Neuronal stem cell (in vitro differentiated cells): ENCODE measurements around the gene PRPF6.

Source experiments
- DNase-seq: peaks from one replicate; pipeline ENCODE4 v3.0.0-alpha.2; 2013; ENCODE audit warnings: low spot score
- H2AFZ ChIP-seq: one replicate; pipeline ENCODE4 v1.6.1; 2013; ENCODE audit warnings: mild to moderate bottlenecking, low read length, inconsistent platforms
- H2AK5ac ChIP-seq: 2 replicates; pipeline ENCODE4 v1.6.1; 2013; ENCODE audit warnings: low read depth, mild to moderate bottlenecking, inconsistent platforms, low read length, moderate library complexity, mixed read lengths
- H2BK120ac ChIP-seq: 2 replicates; pipeline ENCODE4 v1.6.1; 2013; ENCODE audit warnings: low read depth, mild to moderate bottlenecking, inconsistent platforms, low read length, moderate library complexity, mixed read lengths
- H2BK12ac ChIP-seq: one replicate; pipeline ENCODE4 v1.6.1; 2013; ENCODE audit warnings: low read length, inconsistent platforms
- H2BK15ac ChIP-seq: 2 replicates; pipeline ENCODE4 v1.6.1; 2013; ENCODE audit warnings: mild to moderate bottlenecking, low read length, inconsistent platforms, mixed read lengths
- H2BK5ac ChIP-seq: one replicate; pipeline ENCODE4 v1.6.1; 2013; ENCODE audit warnings: inconsistent platforms, mild to moderate bottlenecking, low read length, moderate library complexity
- H3K14ac ChIP-seq: one replicate; pipeline ENCODE4 v1.6.1; 2013; ENCODE audit warnings: low read length, inconsistent platforms
- H3K18ac ChIP-seq: 2 replicates; pipeline ENCODE4 v1.6.1; 2013; ENCODE audit warnings: low read length, inconsistent platforms
- H3K23ac ChIP-seq: 2 replicates; pipeline ENCODE4 v1.6.1; 2013; ENCODE audit warnings: low read depth, mild to moderate bottlenecking, mixed read lengths, low read length, inconsistent platforms; ENCODE audit not compliant: poor library complexity
- H3K27ac ChIP-seq: replicated peaks from 3 replicates; pipeline ENCODE4 v1.5.1; 2013; ENCODE audit warnings: low read length, inconsistent platforms
- H3K27me3 ChIP-seq, 3 experiments: 2 replicates each; pipeline ENCODE4 v1.6.1; 2013; ENCODE audit warnings: low read length in 3 of 3, mild to moderate bottlenecking in 2 of 3, inconsistent platforms in 1 of 3, low read depth in 1 of 3, mixed read lengths in 1 of 3, moderate library complexity in 1 of 3; ENCODE audit not compliant: control insufficient read depth in 3 of 3, insufficient read depth in 3 of 3
- H3K36me3 ChIP-seq, 2 donors: replicated peaks in 1 of 2; 2 replicates each; pipeline ENCODE4 v1.6.1; 2013; ENCODE audit warnings: low read length in 2 of 2; ENCODE audit not compliant: control insufficient read depth in 2 of 2, insufficient read depth in 2 of 2
- H3K4ac ChIP-seq: 2 replicates; pipeline ENCODE4 v1.6.1; 2013; ENCODE audit warnings: inconsistent platforms, mild to moderate bottlenecking, low read length, moderate library complexity
- H3K4me1 ChIP-seq, 2 donors: 1 replicate in 1 of 2; 2 replicates in 1 of 2; pipeline ENCODE4 v1.6.1; 2013; ENCODE audit warnings: low read length in 2 of 2, low read depth in 1 of 2; ENCODE audit not compliant: control insufficient read depth in 2 of 2, insufficient read depth in 1 of 2
- H3K4me2 ChIP-seq: one replicate; pipeline ENCODE4 v1.6.1; 2013; ENCODE audit warnings: mild to moderate bottlenecking, low read length, inconsistent platforms; ENCODE audit not compliant: insufficient read depth, poor library complexity, severe bottlenecking
- H3K4me3 ChIP-seq, 2 donors: 2 replicates each; pipeline ENCODE4 v1.5.1; 2013; ENCODE audit warnings: low read length in 2 of 2, mild to moderate bottlenecking in 2 of 2, inconsistent platforms in 1 of 2, moderate library complexity in 1 of 2
- H3K79me1 ChIP-seq: one replicate; pipeline ENCODE4 v1.6.1; 2013; ENCODE audit warnings: low read depth, mild to moderate bottlenecking, inconsistent platforms, low read length, moderate library complexity
- H3K9ac ChIP-seq: one replicate; pipeline ENCODE4 v1.6.1; 2013; ENCODE audit warnings: mild to moderate bottlenecking, low read depth, low read length, inconsistent platforms; ENCODE audit not compliant: poor library complexity
- H3K9me3 ChIP-seq, 2 donors: replicated peaks in 1 of 2; 2 replicates each; pipeline versions ENCODE3 to v1.6.1; 2013; ENCODE audit warnings: low read length in 2 of 2, mild to moderate bottlenecking in 2 of 2, inconsistent platforms in 1 of 2, low read depth in 1 of 2, mixed read lengths in 1 of 2, moderate library complexity in 1 of 2; ENCODE audit not compliant: control insufficient read depth in 2 of 2, insufficient read depth in 1 of 2
- H4K8ac ChIP-seq: one replicate; pipeline ENCODE4 v1.6.1; 2013; ENCODE audit warnings: low read depth, mild to moderate bottlenecking, inconsistent platforms, low read length, moderate library complexity
- H4K91ac ChIP-seq: one replicate; pipeline ENCODE4 v1.6.1; 2013; ENCODE audit warnings: low read length, low read depth, mild to moderate bottlenecking, inconsistent platforms; ENCODE audit not compliant: poor library complexity
- WGBS, 2 donors: extraction: QIAGEN DNeasy Blood & Tissue Kit; methylation state at CpG; one replicate each; pipeline ENCODE4 v1.1.7; 2013; ENCODE audit warnings: missing lambda C conversion rate in 2 of 2, mixed read lengths in 1 of 2; ENCODE audit not compliant: insufficient read length in 2 of 2, insufficient replicate concordance in 1 of 2; ENCODE audit errors: extremely low coverage in 2 of 2; 5-methylcytosine and 5-hydroxymethylcytosine counted together

PRPF6 gene

GRCh38 chr20:64078934-64079272, 98.0 kb downstream of the PRPF6 start:
- peak overlapping the region; percentile 84 for H2BK12ac ChIP-seq
- no CpG with 5 or more reads among the region's 4 CpGs for WGBS, 2 donors
- H4K8ac ChIP-seq = peak overlapping the region; percentile 29
- peaks cover 27 to 52% of the 10 kb centered on the region in 2 donors for H3K4me1 ChIP-seq
- peaks cover 0 to 20% (median 19%) of the 10 kb centered on the region in 3 experiments for H3K27me3 ChIP-seq
- peak overlapping the region; percentile 66 for H3K4ac ChIP-seq
- peak overlapping the region; percentile 8 for H2AK5ac ChIP-seq
- H3K36me3 ChIP-seq = peaks cover 0 to 1% of the 10 kb centered on the region in 2 donors
- no peak overlapping the region for H4K91ac ChIP-seq
- H2BK5ac ChIP-seq = peak overlapping the region; percentile 82
- H3K23ac ChIP-seq = peak overlapping the region; percentile 22
- no peak for DNase-seq
- peak overlapping the region; percentile 98 for H3K18ac ChIP-seq
- H2BK120ac ChIP-seq = peak overlapping the region; percentile 81
- peak overlapping the region; percentile 58 to 82 for H3K4me3 ChIP-seq
- H3K9ac ChIP-seq = peak overlapping the region; percentile 77
- H3K79me1 ChIP-seq = peaks cover 9% of the 10 kb centered on the region
- H3K9me3 ChIP-seq = no peaks in the 10 kb centered on the region
- peak overlapping the region; percentile 9 for H3K14ac ChIP-seq
- H3K27ac ChIP-seq = no peak overlapping the region
- peak overlapping the region; percentile 75 for H2BK15ac ChIP-seq
- H3K4me2 ChIP-seq = peak overlapping the region; percentile 93
- peak overlapping the region; percentile 96 for H2AFZ ChIP-seq

- H3K79me1 ChIP-seq = peaks cover 9% of the 10 kb centered on the region
- DNase-seq = peak; percentile 77
- peak within 1 kb of the TSS; percentile 58 to 92 for H3K4me3 ChIP-seq
- H2BK5ac ChIP-seq = peak within 1 kb of the TSS; percentile 82
- peaks cover 0 to 1% of the 10 kb centered on the region in 2 donors for H3K36me3 ChIP-seq
- WGBS, 2 donors = no CpG with 5 or more reads among the region's 73 CpGs
- peaks cover 2 to 26% (median 25%) of the 10 kb centered on the region in 3 experiments for H3K27me3 ChIP-seq
- peak within 1 kb of the TSS; percentile 66 for H3K4ac ChIP-seq
- H4K8ac ChIP-seq = peak within 1 kb of the TSS; percentile 29
- H2BK120ac ChIP-seq = peak within 1 kb of the TSS; percentile 81
- peak within 1 kb of the TSS; percentile 22 for H3K23ac ChIP-seq
- H3K27ac ChIP-seq = peak within 1 kb of the TSS; percentile 28
- H2AK5ac ChIP-seq = peak within 1 kb of the TSS; percentile 15
- peak within 1 kb of the TSS; percentile 98 for H3K14ac ChIP-seq
- peak within 1 kb of the TSS; percentile 92 for H3K9ac ChIP-seq
- peak within 1 kb of the TSS; percentile 96 for H2AFZ ChIP-seq
- peak within 1 kb of the TSS; percentile 95 for H2BK15ac ChIP-seq
- peak within 1 kb of the TSS; percentile 93 for H3K4me2 ChIP-seq
- peak within 1 kb of the TSS; percentile 84 for H2BK12ac ChIP-seq
- H4K91ac ChIP-seq = no peak within 1 kb of the TSS
- peak within 1 kb of the TSS; percentile 98 for H3K18ac ChIP-seq
- no peaks in the 10 kb centered on the region for H3K9me3 ChIP-seq
- H3K4me1 ChIP-seq = peaks cover 29 to 56% of the 10 kb centered on the region in 2 donors
Observed at GRCh38 chr20:64079273-64080012, 98.5 kb downstream of the PRPF6 start, which contains the start of gene RGS19. RGS19 (minus strand) TSS chr20:64079518; CDS start chr20:64076886, 2,632 bp downstream.

- DNase-seq = no peak
- peaks cover 2 to 33% (median 32%) of the 10 kb centered on the region in 3 experiments for H3K27me3 ChIP-seq
- no CpG with 5 or more reads among the region's 62 CpGs for WGBS, 2 donors
Observed at GRCh38 chr20:64080013-64080812, 99.3 kb downstream of the PRPF6 start, which contains the start of gene OPRL1. OPRL1 (plus strand) TSS chr20:64080082; CDS start chr20:64092721, 12,639 bp downstream.

More at GRCh38 chr20:64080013-64080812, 99.3 kb downstream of the PRPF6 start, which contains the start of gene OPRL1:
- Histone ChIP-seq H4K91ac (no peak within 1 kb of the TSS), H2BK12ac (peak within 1 kb of the TSS; percentile 84), H2AK5ac (peak within 1 kb of the TSS; percentile 15), H3K4ac (peak within 1 kb of the TSS; percentile 66), H3K36me3 (peaks cover 0 to 1% of the 10 kb centered on the region in 2 donors), H3K4me3 (peak within 1 kb of the TSS; percentile 58 to 92), H3K14ac (peak within 1 kb of the TSS; percentile 98), H3K18ac (peak within 1 kb of the TSS; percentile 98), H2BK5ac (peak within 1 kb of the TSS; percentile 82), H3K23ac (peak within 1 kb of the TSS; percentile 22), H3K4me2 (peak within 1 kb of the TSS; percentile 93), H2BK15ac (peak within 1 kb of the TSS; percentile 95), H3K9me3 (no peaks in the 10 kb centered on the region), H3K27ac (peak within 1 kb of the TSS; percentile 28), H3K9ac (peak within 1 kb of the TSS; percentile 92), H2AFZ (peak within 1 kb of the TSS; percentile 96), H3K79me1 (peaks cover 9% of the 10 kb centered on the region), H4K8ac (peak within 1 kb of the TSS; percentile 29), H2BK120ac (peak within 1 kb of the TSS; percentile 81), H3K4me1 (peaks cover 36 to 57% of the 10 kb centered on the region in 2 donors)
